Smooth muscle cell of the umbilical artery (primary cell): ENCODE results near the gene PCDHGB3. TPM values are rescaled to one million over a fixed set of nuclear protein-coding genes. Genes with fewer than 3 reads are reported as not detected.

ENCODE experiments used
- total RNA-seq: library from RNA; depleted of rRNA; stranded (reverse); fragments of >200 nt; gene quantifications from 2 replicates; pipeline ENCODE4 v1.2.3, GENCODE V29; 2014

The PCDHGB3 gene
- total RNA-seq = 6.5 and 6.8 TPM in 2 replicates

GRCh38 chr5:141369994-141370848 is at the start of gene PCDHGB3:
Gene PCDHGB3, plus strand, starts transcription at chr5:141370242. Its CDS starts 153 bp downstream, at chr5:141370395.

GRCh38 chr5:141330299-141331080 is 39.6 kb upstream of the PCDHGB3 start, which contains the start of gene PCDHGA1:
Gene PCDHGA1, plus strand, starts transcription at chr5:141330514.

GRCh38 chr5:141338538-141339306 is 31.3 kb upstream of the PCDHGB3 start, which contains the start of gene PCDHGA2:
Gene PCDHGA2, plus strand, starts transcription at chr5:141338760.

DNA sequence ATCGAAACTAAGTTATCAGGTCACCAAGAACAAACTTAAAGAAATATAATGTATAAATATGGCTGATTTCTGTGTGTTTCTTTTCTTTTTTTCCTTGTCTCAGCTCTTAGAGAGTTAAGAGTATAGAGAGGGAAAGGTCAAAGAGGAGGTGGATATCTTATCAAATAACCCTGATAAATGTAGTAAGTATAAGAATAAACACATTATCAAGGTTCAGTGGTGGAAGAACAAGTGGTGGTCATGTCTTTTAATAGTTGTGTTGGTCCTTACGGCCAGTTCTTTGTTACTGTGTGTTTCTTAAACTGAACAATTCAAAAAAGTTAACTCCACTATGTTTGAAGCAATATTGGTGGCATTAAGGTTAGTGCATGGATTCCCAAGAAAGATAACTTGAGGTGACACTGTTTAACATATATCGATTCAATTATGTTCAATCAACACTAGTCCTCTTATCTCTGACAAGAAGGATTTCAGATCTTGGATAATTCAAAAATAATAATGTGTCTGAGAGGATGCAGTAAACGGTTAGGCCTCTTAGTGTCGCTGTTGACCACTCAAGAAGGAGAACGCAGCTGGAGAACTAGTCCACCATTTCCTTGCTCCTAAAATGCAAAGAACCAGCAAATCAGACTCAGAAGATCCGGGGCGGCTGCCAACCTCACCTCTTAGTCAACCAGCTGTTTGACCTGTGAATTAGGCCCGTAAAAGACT is 26.6 kb upstream of the PCDHGB3 start, which contains the start of gene PCDHGA3:
TSS of gene PCDHGA3 (plus strand) at position 588 of the 711 bp plus-strand sequence. CDS start 205 bp downstream, outside the sequence.

DNA sequence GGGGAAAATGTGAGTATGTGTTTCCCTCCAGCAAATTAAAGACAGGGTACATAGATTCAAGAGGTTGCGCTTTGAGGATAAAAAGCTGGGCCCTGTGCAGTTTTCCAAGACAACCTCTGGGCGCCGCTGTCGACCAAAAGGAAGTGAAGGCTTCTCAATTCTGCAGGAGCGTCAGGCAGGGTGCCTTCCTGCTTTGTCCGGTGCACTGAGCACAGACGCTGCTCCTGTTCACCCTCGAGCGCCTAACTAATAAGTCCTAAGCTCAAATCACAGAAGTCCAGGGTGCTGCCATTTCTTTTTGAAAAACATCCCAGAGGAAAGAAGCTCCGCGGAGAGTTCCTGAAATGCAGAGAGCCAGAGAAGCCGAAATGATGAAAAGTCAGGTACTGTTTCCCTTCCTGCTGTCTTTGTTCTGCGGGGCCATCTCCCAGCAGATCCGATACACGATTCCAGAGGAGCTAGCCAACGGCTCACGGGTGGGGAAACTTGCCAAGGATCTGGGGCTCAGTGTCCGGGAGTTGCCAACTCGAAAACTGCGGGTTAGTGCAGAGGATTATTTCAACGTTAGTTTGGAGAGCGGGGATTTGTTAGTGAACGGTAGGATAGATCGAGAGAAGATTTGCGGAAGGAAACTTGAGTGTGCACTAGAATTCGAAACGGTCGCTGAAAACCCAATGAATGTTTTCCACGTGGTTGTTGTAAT is 20.0 kb upstream of the PCDHGB3 start, which contains the start of gene PCDHGB1:
TSS of gene PCDHGB1 (plus strand) at position 183 of the 703 bp plus-strand sequence. CDS start at position 345, 162 bp downstream.

GRCh38 chr5:141354900-141355469 is 15.1 kb upstream of the PCDHGB3 start, which contains the start of gene PCDHGA4:
Gene PCDHGA4, plus strand, starts transcription at chr5:141355021. Its CDS starts 87 bp downstream, at chr5:141355108.

GRCh38 chr5:141359790-141360426 is 10.1 kb upstream of the PCDHGB3 start, which contains the start of gene PCDHGB2:
Gene PCDHGB2, plus strand, starts transcription at chr5:141359994. Its CDS starts 142 bp downstream, at chr5:141360136.

DNA sequence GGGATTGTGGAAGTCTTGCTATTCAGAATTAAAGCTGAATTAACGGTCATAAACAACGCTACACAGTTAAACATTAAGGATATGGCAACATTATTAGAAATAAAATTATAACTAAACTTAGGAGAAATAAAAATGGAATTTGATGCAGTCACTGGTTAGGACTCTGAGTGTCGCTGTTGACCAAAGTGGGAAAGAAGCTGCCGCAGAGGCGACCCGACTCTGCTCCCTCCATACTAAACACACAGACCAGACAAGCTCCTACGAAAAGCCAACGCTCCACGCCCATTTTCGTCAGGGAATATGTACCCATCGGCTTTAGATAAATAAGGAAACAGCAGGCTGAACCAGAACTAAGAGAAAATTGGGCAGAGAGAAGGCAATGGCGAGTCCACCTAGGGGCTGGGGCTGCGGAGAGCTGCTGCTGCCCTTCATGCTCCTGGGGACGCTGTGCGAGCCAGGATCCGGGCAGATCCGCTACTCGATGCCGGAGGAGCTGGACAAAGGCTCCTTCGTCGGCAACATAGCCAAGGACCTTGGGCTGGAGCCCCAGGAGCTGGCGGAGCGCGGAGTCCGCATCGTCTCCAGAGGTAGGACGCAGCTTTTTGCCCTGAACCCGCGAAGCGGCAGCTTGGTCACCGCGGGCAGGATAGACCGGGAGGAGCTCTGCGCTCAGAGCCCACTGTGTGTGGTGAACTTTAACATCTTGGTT is 5.9 kb upstream of the PCDHGB3 start, which contains the start of gene PCDHGA5:
TSS of gene PCDHGA5 (plus strand) at position 211 of the 709 bp plus-strand sequence. CDS start at position 380, 169 bp downstream.

GRCh38 chr5:141373673-141374317 is 3.8 kb downstream of the PCDHGB3 start, which contains the start of gene PCDHGA6:
Gene PCDHGA6, plus strand, starts transcription at chr5:141373891. Its CDS starts 193 bp downstream, at chr5:141374084.

DNA sequence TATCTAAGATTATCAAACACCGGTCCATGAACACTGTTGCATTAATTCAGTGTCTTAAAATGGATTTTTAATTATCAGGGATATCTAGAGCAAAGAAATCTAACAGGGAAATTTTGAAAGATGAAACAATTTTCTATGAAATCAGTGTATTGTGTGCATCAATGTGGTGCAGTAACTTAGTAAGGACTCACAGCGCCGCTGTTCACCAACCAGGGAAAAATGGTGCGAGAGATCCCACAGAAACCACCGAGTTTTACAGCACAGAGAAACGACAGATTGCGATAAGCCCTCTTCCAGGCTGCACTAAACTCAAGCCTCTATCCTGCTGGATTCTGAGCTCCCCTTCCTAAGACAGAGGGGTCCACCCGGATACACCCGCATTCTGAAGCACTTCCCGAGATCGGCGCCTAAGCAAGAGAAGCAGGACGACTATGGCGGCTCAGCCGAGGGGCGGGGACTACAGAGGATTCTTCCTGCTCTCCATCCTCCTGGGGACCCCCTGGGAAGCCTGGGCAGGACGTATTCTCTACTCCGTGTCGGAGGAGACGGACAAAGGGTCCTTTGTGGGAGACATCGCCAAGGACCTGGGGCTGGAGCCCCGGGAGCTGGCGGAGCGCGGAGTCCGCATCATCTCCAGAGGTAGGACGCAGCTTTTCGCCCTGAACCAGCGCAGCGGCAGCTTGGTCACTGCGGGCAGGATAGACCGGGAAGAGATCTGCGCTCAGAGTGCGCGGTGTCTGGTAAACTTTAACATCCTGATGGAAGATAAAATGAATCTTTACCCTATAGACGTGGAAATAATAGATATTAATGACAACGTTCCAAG is 12.6 kb downstream of the PCDHGB3 start, which contains the start of gene PCDHGA7:
TSS of gene PCDHGA7 (plus strand) at position 274 of the 826 bp plus-strand sequence. CDS start at position 432, 158 bp downstream.

GRCh38 chr5:141387557-141388311 is 17.7 kb downstream of the PCDHGB3 start, which contains the start of gene PCDHGB4:
Gene PCDHGB4, plus strand, starts transcription at chr5:141387698. Its CDS starts 187 bp downstream, at chr5:141387885.

GRCh38 chr5:141392429-141393198 is 22.6 kb downstream of the PCDHGB3 start, which contains the start of gene PCDHGA8:
Gene PCDHGA8, plus strand, starts transcription at chr5:141392633. Its CDS starts 181 bp downstream, at chr5:141392814.

DNA sequence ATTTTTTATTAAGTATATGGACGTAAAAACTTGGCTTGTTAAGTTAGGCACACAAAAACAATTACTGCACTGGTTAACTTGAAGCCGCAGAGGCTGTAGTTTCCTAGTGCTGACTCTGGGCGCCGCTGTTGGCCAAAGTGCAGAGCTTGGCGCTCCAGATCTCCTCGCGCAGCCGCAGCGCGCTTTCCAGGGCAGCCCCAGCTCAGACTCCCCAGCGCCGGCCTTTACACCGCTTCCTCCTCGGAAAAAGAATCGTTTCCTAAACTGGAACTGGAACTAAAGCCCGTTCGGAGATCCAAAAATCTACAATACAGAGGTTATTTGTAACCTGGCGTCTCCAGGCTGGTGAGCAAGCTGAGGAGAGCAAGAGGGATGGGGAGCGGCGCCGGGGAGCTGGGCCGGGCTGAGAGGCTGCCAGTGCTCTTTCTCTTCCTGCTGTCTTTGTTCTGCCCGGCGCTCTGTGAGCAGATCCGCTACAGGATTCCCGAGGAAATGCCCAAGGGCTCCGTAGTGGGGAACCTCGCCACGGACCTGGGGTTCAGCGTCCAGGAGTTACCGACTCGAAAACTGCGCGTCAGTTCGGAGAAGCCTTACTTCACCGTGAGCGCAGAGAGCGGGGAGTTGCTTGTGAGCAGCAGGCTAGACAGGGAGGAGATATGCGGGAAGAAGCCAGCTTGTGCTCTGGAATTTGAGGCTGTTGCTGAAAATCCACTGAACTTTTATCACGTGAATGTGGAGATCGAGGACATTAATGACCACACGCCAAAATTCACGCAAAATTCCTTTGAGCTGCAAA is 27.9 kb downstream of the PCDHGB3 start, which contains the start of gene PCDHGB5:
TSS of gene PCDHGB5 (plus strand) at position 192 of the 796 bp plus-strand sequence. CDS start at position 373, 181 bp downstream.

GRCh38 chr5:141402553-141403243 is 32.7 kb downstream of the PCDHGB3 start, which contains the start of gene PCDHGA9:
Gene PCDHGA9, plus strand, starts transcription at chr5:141402778. Its CDS starts 175 bp downstream, at chr5:141402953.

